ENCODE measurements around the gene DCST1.

DCST1 gene

DNA sequence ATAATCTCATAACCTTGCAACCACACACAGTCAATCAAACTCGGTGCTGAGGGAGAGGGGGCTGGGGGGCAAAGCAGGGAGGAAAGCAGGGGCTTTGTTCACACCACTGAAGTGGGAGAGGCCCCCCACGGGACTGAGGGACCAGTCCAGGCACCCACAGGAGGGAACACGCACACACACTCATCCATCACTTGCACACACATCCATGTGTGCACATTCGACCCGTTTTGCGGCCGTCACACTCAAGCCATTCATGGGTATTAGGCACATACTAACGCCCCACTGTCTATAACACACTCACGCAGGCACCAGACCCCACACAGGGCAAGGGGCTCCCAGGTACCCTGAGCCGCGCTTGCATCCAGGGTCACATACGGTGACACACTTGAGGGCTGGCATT, 59.0 kb downstream of the DCST1 start:
- DNase-seq, result no peak

DNA sequence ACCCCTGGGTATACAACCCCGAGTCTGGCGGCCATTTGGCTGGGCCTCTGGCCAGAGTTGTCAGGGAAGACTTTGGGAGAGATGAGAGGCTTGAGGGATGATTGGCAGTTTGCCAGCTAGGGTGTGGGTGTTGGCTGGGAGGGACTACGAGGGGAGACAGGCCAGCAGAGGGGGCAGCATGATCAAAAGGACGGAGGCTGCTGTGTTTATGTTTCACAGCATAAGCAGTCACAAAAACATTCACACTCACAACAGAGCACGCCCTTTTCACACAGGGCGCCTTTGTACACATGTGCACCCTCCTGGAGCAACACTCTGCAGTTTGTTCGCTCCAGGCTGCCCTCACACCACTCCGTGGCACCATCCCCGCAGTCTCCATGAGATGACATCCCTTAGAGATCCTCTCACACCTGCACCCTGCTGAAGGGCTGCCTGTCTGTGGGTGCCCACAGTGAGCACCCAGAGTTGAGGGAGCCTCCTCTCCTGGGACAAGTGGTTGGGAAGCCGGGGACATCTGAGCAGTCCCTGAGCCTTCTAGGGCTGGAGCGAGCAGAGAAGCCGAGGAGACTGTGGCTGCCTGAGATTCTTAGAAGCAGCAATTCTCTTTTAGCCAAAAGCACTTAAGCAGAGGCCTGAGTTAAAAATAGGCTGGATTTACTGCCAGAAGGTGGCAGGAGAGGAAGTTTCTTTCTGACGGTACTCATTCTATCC, 60.4 kb downstream of the DCST1 start:
- no peak for DNase-seq

GRCh38 chr1:155094622-155094948, 61.0 kb downstream of the DCST1 start:
- no peak for DNase-seq

- no peak for DNase-seq
Observed at GRCh38 chr1:155099331-155099730, 65.7 kb downstream of the DCST1 start.
